ENCODE measurements around the gene IGSF21.

The IGSF21 gene

GRCh38 chr1:18312961-18313360 is 205.4 kb downstream of the IGSF21 start:
- H3K27ac ChIP-seq = no peak overlapping the region
- TF ChIP-seq, protein P1, sequence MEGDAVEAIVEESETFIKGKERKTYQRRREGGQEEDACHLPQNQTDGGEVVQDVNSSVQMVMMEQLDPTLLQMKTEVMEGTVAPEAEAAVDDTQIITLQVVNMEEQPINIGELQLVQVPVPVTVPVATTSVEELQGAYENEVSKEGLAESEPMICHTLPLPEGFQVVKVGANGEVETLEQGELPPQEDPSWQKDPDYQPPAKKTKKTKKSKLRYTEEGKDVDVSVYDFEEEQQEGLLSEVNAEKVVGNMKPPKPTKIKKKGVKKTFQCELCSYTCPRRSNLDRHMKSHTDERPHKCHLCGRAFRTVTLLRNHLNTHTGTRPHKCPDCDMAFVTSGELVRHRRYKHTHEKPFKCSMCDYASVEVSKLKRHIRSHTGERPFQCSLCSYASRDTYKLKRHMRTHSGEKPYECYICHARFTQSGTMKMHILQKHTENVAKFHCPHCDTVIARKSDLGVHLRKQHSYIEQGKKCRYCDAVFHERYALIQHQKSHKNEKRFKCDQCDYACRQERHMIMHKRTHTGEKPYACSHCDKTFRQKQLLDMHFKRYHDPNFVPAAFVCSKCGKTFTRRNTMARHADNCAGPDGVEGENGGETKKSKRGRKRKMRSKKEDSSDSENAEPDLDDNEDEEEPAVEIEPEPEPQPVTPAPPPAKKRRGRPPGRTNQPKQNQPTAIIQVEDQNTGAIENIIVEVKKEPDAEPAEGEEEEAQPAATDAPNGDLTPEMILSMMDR (conservative IDR thresholded peaks at IDR 0.05) = no peak

DNA sequence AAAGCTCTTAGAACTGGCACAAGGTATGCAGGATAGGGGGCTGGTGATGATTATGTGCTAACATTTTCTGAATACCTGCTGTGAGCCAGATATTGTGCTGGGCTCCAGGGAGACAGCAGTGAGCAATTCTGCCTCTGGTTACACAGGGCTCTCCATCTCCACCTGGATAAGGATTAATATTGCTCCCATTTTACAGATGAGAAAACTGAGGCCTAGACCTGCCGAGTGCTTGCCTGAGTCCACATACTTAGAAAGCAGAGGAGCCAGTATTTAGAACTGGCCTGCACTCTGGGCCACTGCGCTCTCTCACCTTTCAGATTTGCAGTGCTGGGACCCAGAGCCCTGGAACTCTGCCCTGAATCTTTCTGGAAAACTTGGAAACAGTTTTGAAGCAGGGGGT is 205.9 kb downstream of the IGSF21 start:
- H3K27ac ChIP-seq = no peak overlapping the region
- TF ChIP-seq, protein P1 (conservative IDR thresholded peaks at IDR 0.05) = no peak

DNA sequence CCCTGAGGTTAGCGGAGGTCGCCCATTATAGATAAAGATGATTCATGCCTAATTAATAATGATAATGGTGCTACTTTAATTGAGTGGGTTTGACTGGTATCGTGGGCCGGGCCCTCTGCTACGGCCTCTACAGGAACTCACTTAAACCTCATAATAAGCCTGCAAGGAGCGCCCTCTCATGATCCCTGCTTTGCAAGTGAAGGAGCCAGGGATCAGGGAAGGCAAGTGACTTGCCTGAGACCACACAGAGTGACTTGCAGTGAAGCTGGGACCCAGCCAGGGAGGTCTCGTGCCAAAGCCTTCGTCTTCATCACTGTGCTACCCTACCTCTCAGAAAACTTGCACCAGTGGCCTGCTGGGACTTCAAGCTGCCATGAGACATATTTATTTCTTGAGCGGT is 206.8 kb downstream of the IGSF21 start:
- TF ChIP-seq, protein P1 (conservative IDR thresholded peaks at IDR 0.05) = no peak
- H3K27ac ChIP-seq = no peak overlapping the region

DNA sequence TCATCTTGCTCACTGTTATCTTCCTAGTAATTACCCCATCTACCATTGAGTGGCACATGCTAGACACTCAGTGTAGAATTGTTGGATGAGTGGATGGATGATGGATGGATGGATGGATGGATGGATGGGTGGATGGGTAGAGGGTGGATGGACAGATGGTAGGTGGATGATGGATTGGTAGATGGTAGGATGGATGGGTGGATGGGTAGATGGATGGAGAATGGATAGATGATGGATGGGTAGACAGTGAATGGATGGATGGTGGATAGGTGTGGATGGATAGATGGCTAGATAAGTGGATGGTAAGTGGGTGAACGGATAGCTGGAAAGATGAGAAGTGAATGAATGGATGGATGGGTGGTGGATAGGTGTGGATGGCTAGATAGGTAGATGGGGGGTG is 207.9 kb downstream of the IGSF21 start:
- no peak overlapping the region for H3K27ac ChIP-seq
- TF ChIP-seq, protein P1 (conservative IDR thresholded peaks at IDR 0.05) = no peak

GRCh38 chr1:18316764-18317163 is 209.2 kb downstream of the IGSF21 start:
- TF ChIP-seq, protein P1 (conservative IDR thresholded peaks at IDR 0.05) = no peak
- no peak overlapping the region for H3K27ac ChIP-seq

GRCh38 chr1:18319099-18319498 is 211.5 kb downstream of the IGSF21 start:
- peak overlapping the region; percentile 78 for H3K27ac ChIP-seq
- TF ChIP-seq, protein P1 (conservative IDR thresholded peaks at IDR 0.05) = no peak

GRCh38 chr1:18320051-18320450 is 212.5 kb downstream of the IGSF21 start:
- peak overlapping the region; percentile 78 for H3K27ac ChIP-seq
- TF ChIP-seq, protein P1 (conservative IDR thresholded peaks at IDR 0.05) = no peak
